ENCODE results near the gene PTGER4.
"Not testable (repeated sequence)": the region's sequence is repeated elsewhere in the genome, so short reads cannot be mapped to it uniquely, and the experiment has no call there.

Gene PTGER4

GRCh38 chr5:40679913-40680681 lies at the start of gene PTGER4:
Gene PTGER4, plus strand, starts transcription at chr5:40679915. Its CDS starts 1,079 bp downstream, at chr5:40680994.
- no peak for DNase-seq (ENCODE audit: low read depth in 2 of 2, low spot score in 1 of 2)

GRCh38 chr5:40630126-40630525 lies 49.6 kb upstream of the PTGER4 start:
- no peak for DNase-seq (ENCODE audit: low read depth in 2 of 2, low spot score in 1 of 2)

- no peak for DNase-seq (ENCODE audit: low read depth in 2 of 2, low spot score in 1 of 2)
Observed at GRCh38 chr5:40631236-40631635, 48.5 kb upstream of the PTGER4 start.

- no peak for DNase-seq (ENCODE audit: low read depth in 2 of 2, low spot score in 1 of 2)
Observed at GRCh38 chr5:40634154-40634553, 45.6 kb upstream of the PTGER4 start.

GRCh38 chr5:40634593-40634992 lies 45.1 kb upstream of the PTGER4 start:
- no peak for DNase-seq (ENCODE audit: low read depth in 2 of 2, low spot score in 1 of 2)

GRCh38 chr5:40639531-40639930 lies 40.2 kb upstream of the PTGER4 start:
- not testable (repeated sequence) for DNase-seq (ENCODE audit: low read depth in 2 of 2, low spot score in 1 of 2)

GRCh38 chr5:40646266-40646665 lies 33.4 kb upstream of the PTGER4 start:
- no peak for DNase-seq (ENCODE audit: low read depth in 2 of 2, low spot score in 1 of 2)

- no peak for DNase-seq (ENCODE audit: low read depth in 2 of 2, low spot score in 1 of 2)
Observed at GRCh38 chr5:40648150-40648549, 31.6 kb upstream of the PTGER4 start.

GRCh38 chr5:40649463-40650030 lies 30.2 kb upstream of the PTGER4 start:
- no peak for DNase-seq (ENCODE audit: low read depth in 2 of 2, low spot score in 1 of 2)

GRCh38 chr5:40651201-40651600 lies 28.5 kb upstream of the PTGER4 start:
- DNase-seq (ENCODE audit: low read depth in 2 of 2, low spot score in 1 of 2) = no peak

- no peak for DNase-seq (ENCODE audit: low read depth in 2 of 2, low spot score in 1 of 2)
Observed at GRCh38 chr5:40652441-40653220, 27.1 kb upstream of the PTGER4 start.

- no peak for DNase-seq (ENCODE audit: low read depth in 2 of 2, low spot score in 1 of 2)
Observed at GRCh38 chr5:40653221-40654022, 26.3 kb upstream of the PTGER4 start.

GRCh38 chr5:40654377-40654991 lies 25.2 kb upstream of the PTGER4 start:
- no peak for DNase-seq (ENCODE audit: low read depth in 2 of 2, low spot score in 1 of 2)

- no peak for DNase-seq (ENCODE audit: low read depth in 2 of 2, low spot score in 1 of 2)
Observed at GRCh38 chr5:40655138-40655537, 24.6 kb upstream of the PTGER4 start.

GRCh38 chr5:40656091-40656490 lies 23.6 kb upstream of the PTGER4 start:
- DNase-seq (ENCODE audit: low read depth in 2 of 2, low spot score in 1 of 2) = not testable (repeated sequence)

- no peak for DNase-seq (ENCODE audit: low read depth in 2 of 2, low spot score in 1 of 2)
Observed at GRCh38 chr5:40656766-40657165, 22.9 kb upstream of the PTGER4 start.

- no peak for DNase-seq (ENCODE audit: low read depth in 2 of 2, low spot score in 1 of 2)
Observed at GRCh38 chr5:40660751-40661150, 19.0 kb upstream of the PTGER4 start.

GRCh38 chr5:40665635-40666298 lies 13.9 kb upstream of the PTGER4 start:
- DNase-seq (ENCODE audit: low read depth in 2 of 2, low spot score in 1 of 2) = no peak

- no peak for DNase-seq (ENCODE audit: low read depth in 2 of 2, low spot score in 1 of 2)
Observed at GRCh38 chr5:40666657-40667056, 13.1 kb upstream of the PTGER4 start.

- no peak for DNase-seq (ENCODE audit: low read depth in 2 of 2, low spot score in 1 of 2)
Observed at GRCh38 chr5:40667161-40667663, 12.5 kb upstream of the PTGER4 start.

Data from stimulated activated CD8-positive, alpha-beta memory T cell treated with anti-CD3 and anti-CD28 coated beads, Interleukin-4, amount 100 ng/mL, for 4 hours (primary cell).